Posterior cingulate gyrus (tissue), 11 donors: ENCODE measurements around the gene OTOP2.

Experiments used
- DNase-seq, 10 donors: peaks; one replicate each; pipeline versions ENCODE4 v3.0.0 to v3.0.0-alpha.2; 2020 to 2021; ENCODE audit warnings: mixed read lengths in 3 of 10
- intact Hi-C: fragments of 100-400 bp; cut with DNase I; formaldehyde crosslinking; loops from one replicate; pipeline ENCODE4 v1.15.1; 2023

Gene OTOP2

GRCh38 chr17:74924250-74924948, at the start of gene OTOP2:
OTOP2 (plus strand) TSS chr17:74924273; CDS start chr17:74924633, 360 bp downstream.
- intact Hi-C loops, result no loop called here
- DNase-seq, result peak in 1 of 10 donors; percentile 72

- intact Hi-C loops, result no loop called here
- DNase-seq, result no peak
These were observed 49.4 kb upstream of the OTOP2 start for GRCh38 chr17:74874615-74875037.

GRCh38 chr17:74875155-74875976, 48.7 kb upstream of the OTOP2 start:
- DNase-seq, result no peak
- intact Hi-C loops, result no loop called here

- intact Hi-C loops, result no loop called here
- DNase-seq, result no peak
These were observed 48.0 kb upstream of the OTOP2 start for GRCh38 chr17:74875977-74876593.

- intact Hi-C loops, result no loop called here
- DNase-seq, result no peak
These were observed 46.2 kb upstream of the OTOP2 start for GRCh38 chr17:74877592-74878548.

- no peak for DNase-seq
- intact Hi-C loops, result no loop called here
These were observed 45.4 kb upstream of the OTOP2 start for GRCh38 chr17:74878658-74879057.

GRCh38 chr17:74879308-74879707, 44.8 kb upstream of the OTOP2 start:
- intact Hi-C loops, result no loop called here
- no peak for DNase-seq

GRCh38 chr17:74881073-74881472, 43.0 kb upstream of the OTOP2 start:
- intact Hi-C loops, result no loop called here
- DNase-seq, result no peak

GRCh38 chr17:74882517-74883240, 41.4 kb upstream of the OTOP2 start:
- DNase-seq, result peak in 1 of 10 donors; percentile 29
- intact Hi-C loops, result no loop called here

GRCh38 chr17:74883241-74883745, 40.8 kb upstream of the OTOP2 start:
- intact Hi-C loops, result no loop called here
- peak in 1 of 10 donors; percentile 55 for DNase-seq

GRCh38 chr17:74888469-74888868, 35.6 kb upstream of the OTOP2 start:
- DNase-seq, result peak in 1 of 10 donors; percentile 62

GRCh38 chr17:74890554-74890953, 33.5 kb upstream of the OTOP2 start:
- DNase-seq, result peak in 1 of 10 donors; percentile 69
- intact Hi-C loops, result no loop called here

More at GRCh38 chr17:74888469-74888868, 35.6 kb upstream of the OTOP2 start:
- intact Hi-C loops, result no loop called here

GRCh38 chr17:74892013-74892841, 31.8 kb upstream of the OTOP2 start:
- DNase-seq, result peak in 2 of 10 donors; percentile 13 to 72

GRCh38 chr17:74892974-74893911, 30.8 kb upstream of the OTOP2 start, which contains the start of gene FADS6:
FADS6 (minus strand) TSS chr17:74893633; CDS start chr17:74893595, 38 bp downstream.
- intact Hi-C loops, result no loop called here
- peak in 5 of 10 donors; percentile 21 to 89 (median 27) for DNase-seq

More at GRCh38 chr17:74892013-74892841, 31.8 kb upstream of the OTOP2 start:
- intact Hi-C loops, result no loop called here

- intact Hi-C loops, result no loop called here
- peak in 1 of 10 donors; percentile 72 for DNase-seq
These were observed 30.0 kb upstream of the OTOP2 start for GRCh38 chr17:74893936-74894671.

- intact Hi-C loops, result no loop called here
These were observed 25.6 kb upstream of the OTOP2 start for GRCh38 chr17:74898376-74898946.

More at GRCh38 chr17:74898376-74898946, 25.6 kb upstream of the OTOP2 start:
- DNase-seq, result peak in 1 of 10 donors; percentile 59
